ENCODE results near the gene CCDC187. TPM values are rescaled to one million over a fixed set of nuclear protein-coding genes. Genes with fewer than 3 reads are reported as not detected.

Gene CCDC187
- total RNA-seq, 1 experiment from 2014 or later = not detected

DNA sequence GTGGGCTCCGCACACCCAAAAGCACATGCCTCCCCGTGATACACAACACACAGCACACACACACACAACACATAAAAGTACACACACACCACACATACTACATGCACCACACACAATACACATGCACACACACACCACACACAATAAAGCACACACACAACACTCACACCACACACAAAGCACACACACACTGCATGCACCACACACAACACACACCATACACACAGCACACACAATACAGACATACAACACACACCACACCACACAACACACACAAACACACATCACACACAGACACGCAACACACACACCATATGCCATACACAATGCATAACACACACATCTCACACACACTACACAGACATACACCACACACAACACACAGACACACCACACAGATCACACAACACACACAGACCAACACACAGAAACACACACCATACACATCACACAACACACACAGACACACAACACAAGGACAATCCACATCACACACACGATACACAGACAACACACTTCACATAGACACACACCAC, 3.4 kb upstream of the CCDC187 start:
- no TSS peak for BruUV-seq (replicated peaks)

DNA sequence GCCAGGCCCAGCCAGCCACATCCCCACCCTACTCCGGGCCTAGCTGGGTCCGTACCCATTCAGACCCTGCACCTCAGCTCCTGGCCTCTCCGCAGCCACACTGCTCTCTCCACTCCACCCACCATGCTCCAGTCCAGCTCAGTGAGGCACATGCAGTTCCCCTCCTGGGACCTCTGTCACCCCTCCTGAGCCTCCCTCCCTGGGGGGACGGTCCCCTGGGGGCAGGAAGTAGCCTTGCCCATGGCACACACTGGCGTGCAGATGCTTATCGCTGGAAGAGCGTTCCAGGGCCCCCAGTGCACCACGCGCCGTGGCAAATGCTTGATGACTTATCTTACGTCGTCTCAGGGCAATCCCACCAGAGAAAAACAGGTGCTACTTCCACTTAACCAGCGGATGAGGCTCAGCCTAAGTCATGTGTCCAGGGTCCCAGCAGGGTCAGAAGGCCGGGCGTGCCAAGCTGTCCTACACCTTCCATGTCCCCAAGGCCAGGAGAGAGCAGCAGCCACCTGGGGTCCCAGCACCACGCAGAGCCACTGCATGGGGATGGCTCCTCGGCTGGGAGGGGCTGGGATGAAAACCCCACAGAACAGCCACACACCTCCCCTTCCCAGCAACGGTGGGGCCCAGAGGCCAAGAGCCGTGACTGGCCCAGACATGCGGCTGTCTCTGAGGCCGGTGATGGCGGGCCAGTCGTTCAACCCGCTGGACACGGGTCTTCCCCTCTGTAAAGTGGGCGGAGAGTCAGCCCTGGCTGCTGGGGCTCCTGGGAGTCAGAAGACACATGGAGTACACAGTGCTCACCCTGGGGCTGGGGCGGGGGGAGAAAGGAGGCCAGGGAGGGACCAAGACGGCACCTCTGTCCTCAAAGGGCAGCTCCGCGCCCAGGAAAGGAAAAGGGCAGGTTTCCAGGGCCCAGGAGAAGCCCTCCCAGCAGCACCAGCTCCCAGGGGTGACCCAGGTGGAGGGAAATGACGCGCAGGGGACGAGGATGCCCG, 2.6 kb upstream of the CCDC187 start:
- CTCF ChIA-PET = no interaction called here

More for the DNA sequence above, 3.4 kb upstream of the CCDC187 start:
- CTCF ChIA-PET = no interaction called here
- H3K27me3 Mint-ChIP-seq (ENCODE audit: insufficient read depth, unreplicated experiment) = peaks cover 6% of the 10 kb centered on the region
- no peaks in the 10 kb centered on the region for H3K4me1 Mint-ChIP-seq (ENCODE audit: insufficient read depth, unreplicated experiment)
- TF ChIP-seq, protein P1, sequence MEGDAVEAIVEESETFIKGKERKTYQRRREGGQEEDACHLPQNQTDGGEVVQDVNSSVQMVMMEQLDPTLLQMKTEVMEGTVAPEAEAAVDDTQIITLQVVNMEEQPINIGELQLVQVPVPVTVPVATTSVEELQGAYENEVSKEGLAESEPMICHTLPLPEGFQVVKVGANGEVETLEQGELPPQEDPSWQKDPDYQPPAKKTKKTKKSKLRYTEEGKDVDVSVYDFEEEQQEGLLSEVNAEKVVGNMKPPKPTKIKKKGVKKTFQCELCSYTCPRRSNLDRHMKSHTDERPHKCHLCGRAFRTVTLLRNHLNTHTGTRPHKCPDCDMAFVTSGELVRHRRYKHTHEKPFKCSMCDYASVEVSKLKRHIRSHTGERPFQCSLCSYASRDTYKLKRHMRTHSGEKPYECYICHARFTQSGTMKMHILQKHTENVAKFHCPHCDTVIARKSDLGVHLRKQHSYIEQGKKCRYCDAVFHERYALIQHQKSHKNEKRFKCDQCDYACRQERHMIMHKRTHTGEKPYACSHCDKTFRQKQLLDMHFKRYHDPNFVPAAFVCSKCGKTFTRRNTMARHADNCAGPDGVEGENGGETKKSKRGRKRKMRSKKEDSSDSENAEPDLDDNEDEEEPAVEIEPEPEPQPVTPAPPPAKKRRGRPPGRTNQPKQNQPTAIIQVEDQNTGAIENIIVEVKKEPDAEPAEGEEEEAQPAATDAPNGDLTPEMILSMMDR (IDR thresholded peaks at IDR 0.05; ENCODE audit: unreplicated experiment) = no peak
- POLR2A ChIA-PET = no interaction called here
- H3K4me3 Mint-ChIP-seq (ENCODE audit: unreplicated experiment) = no peak overlapping the region
- no peak overlapping the region for H3K27ac Mint-ChIP-seq (ENCODE audit: low read depth, unreplicated experiment)
- intact Hi-C loops (cut with micrococcal nuclease) = no loop called here
- H3K9me3 Mint-ChIP-seq (ENCODE audit: unreplicated experiment) = no peaks in the 10 kb centered on the region
- H3K36me3 Mint-ChIP-seq (ENCODE audit: insufficient read depth, unreplicated experiment) = no peaks in the 10 kb centered on the region
- DNase-seq (ENCODE audit: unreplicated experiment) = no peak

GRCh38 chr9:136305804-136306203, 1.9 kb upstream of the CCDC187 start:
- Mint-ChIP-seq H3K4me3 (ENCODE audit: unreplicated experiment) (no peak overlapping the region), H3K4me1 (ENCODE audit: insufficient read depth, unreplicated experiment) (no peaks in the 10 kb centered on the region), H3K9me3 (ENCODE audit: unreplicated experiment) (no peaks in the 10 kb centered on the region), H3K36me3 (ENCODE audit: insufficient read depth, unreplicated experiment) (no peaks in the 10 kb centered on the region), H3K27ac (ENCODE audit: low read depth, unreplicated experiment) (no peak overlapping the region), H3K27me3 (ENCODE audit: insufficient read depth, unreplicated experiment) (peaks cover 8% of the 10 kb centered on the region)
- ChIA-PET CTCF (no interaction called here), POLR2A (interaction anchor here (1.6 kb wide), 1 partner anchor 22 kb away, joined by 3 read pairs; the partner anchor contains the start of gene GPSM1)
- no peak for DNase-seq (ENCODE audit: unreplicated experiment)
- TF ChIP-seq, protein P1 (IDR thresholded peaks at IDR 0.05; ENCODE audit: unreplicated experiment) = no peak
- intact Hi-C loops (cut with micrococcal nuclease) = no loop called here
- no TSS peak for BruUV-seq (replicated peaks)

More for the DNA sequence above, 2.6 kb upstream of the CCDC187 start:
- POLR2A ChIA-PET = interaction anchor here (1.6 kb wide), 1 partner anchor 21 kb away, joined by 3 read pairs; the partner anchor contains the start of gene GPSM1
- no TSS peak for BruUV-seq (replicated peaks)
- H3K27ac Mint-ChIP-seq (ENCODE audit: low read depth, unreplicated experiment) = no peak overlapping the region
- DNase-seq (ENCODE audit: unreplicated experiment) = no peak
- no peak overlapping the region for H3K4me3 Mint-ChIP-seq (ENCODE audit: unreplicated experiment)
- peaks cover 8% of the 10 kb centered on the region for H3K27me3 Mint-ChIP-seq (ENCODE audit: insufficient read depth, unreplicated experiment)
- H3K36me3 Mint-ChIP-seq (ENCODE audit: insufficient read depth, unreplicated experiment) = no peaks in the 10 kb centered on the region
- no peaks in the 10 kb centered on the region for H3K4me1 Mint-ChIP-seq (ENCODE audit: insufficient read depth, unreplicated experiment)
- TF ChIP-seq, protein P1 (IDR thresholded peaks at IDR 0.05; ENCODE audit: unreplicated experiment) = no peak
- no peaks in the 10 kb centered on the region for H3K9me3 Mint-ChIP-seq (ENCODE audit: unreplicated experiment)
- intact Hi-C loops (cut with micrococcal nuclease) = no loop called here

DNA sequence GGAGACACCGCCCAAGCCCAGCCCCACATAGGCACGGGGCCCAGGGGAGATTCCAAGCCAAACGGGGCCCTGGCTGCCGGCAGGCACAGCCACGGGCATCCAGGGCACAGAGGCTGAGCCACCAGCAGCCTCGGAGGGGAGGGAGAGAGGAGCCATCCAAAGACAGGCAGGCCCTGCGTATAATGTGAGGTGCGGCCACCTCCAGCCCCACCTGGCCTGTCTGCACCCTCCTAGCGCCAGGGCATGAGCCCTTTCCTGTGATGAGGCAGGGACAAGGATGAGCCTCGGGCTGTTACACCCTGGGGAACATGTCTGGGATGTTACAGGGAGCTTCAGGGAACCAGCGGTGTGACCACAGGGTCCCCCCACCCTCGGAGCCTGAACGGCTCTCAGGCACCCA, 1.1 kb upstream of the CCDC187 start:
- POLR2A ChIA-PET = interaction anchor here (1.6 kb wide), 1 partner anchor 23 kb away, joined by 3 read pairs; the partner anchor contains the start of gene GPSM1
- TF ChIP-seq, protein P1 (IDR thresholded peaks at IDR 0.05; ENCODE audit: unreplicated experiment) = no peak
- H3K4me1 Mint-ChIP-seq (ENCODE audit: insufficient read depth, unreplicated experiment) = no peaks in the 10 kb centered on the region
- CTCF ChIA-PET = no interaction called here
- BruUV-seq (replicated peaks) = no TSS peak
- no peak for DNase-seq (ENCODE audit: unreplicated experiment)
- H3K27me3 Mint-ChIP-seq (ENCODE audit: insufficient read depth, unreplicated experiment) = peaks cover 8% of the 10 kb centered on the region
- no peak overlapping the region for H3K27ac Mint-ChIP-seq (ENCODE audit: low read depth, unreplicated experiment)
- H3K9me3 Mint-ChIP-seq (ENCODE audit: unreplicated experiment) = no peaks in the 10 kb centered on the region
- H3K4me3 Mint-ChIP-seq (ENCODE audit: unreplicated experiment) = no peak overlapping the region
- intact Hi-C loops (cut with micrococcal nuclease) = no loop called here
- H3K36me3 Mint-ChIP-seq (ENCODE audit: insufficient read depth, unreplicated experiment) = no peaks in the 10 kb centered on the region

Data from MCF 10A (cell line).